Ecto neural progenitor cell (in vitro differentiated cells): ENCODE results near the gene CDH23.

Experiments
- DNase-seq: peaks from one replicate; pipeline ENCODE4 v3.0.0-alpha.2; 2018; ENCODE audit warnings: low spot score

Gene CDH23

GRCh38 chr10:71516890-71517289 lies 120.2 kb downstream of the CDH23 start:
- no peak for DNase-seq

DNA sequence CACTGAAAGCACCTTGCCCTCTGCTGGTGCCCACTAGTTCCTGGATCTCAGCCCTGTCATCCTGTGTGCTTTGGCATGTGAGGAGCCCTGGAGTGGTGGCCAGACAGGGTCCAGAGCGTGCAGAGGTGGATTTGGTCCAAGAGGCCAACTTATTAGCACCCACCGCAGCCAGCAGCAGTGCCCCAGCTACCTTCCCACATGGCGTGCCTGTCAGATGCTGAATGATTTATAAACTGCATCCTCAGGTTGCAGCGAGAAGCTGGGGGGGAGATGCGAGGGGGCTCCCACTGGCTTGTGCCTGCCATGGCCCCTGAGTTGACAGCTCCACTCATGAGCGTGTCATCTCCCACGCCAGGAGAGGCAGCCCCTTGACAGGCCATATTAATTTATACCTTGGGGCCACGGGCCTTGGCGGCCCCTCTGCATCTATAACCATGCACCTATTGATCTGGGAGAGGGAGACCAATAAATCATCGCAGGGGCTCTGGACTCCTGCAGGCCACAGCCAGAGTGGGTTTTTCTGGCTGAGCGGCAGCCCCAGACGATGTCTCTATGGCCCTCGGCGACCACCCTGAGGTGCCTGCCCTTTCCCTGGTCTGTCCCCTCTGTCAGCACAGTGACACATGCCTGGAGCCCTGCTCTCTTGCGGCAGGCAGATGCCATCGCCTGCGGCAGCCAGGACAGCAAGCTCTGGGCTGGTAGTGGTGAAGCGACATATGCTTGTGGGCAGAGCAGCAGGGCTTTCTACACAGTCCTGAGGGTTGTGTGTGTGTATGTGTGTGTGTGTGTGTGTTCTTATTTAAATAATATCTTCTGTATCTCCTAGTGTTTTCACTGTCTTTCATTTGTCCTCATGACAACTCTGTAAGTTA lies 120.8 kb downstream of the CDH23 start:
- no peak for DNase-seq

GRCh38 chr10:71520042-71520441 lies 123.3 kb downstream of the CDH23 start:
- no peak for DNase-seq

- no peak for DNase-seq
Observed at GRCh38 chr10:71521504-71522441, 125.1 kb downstream of the CDH23 start.

- DNase-seq, result no peak
Observed at GRCh38 chr10:71522442-71523144, 125.9 kb downstream of the CDH23 start.

DNA sequence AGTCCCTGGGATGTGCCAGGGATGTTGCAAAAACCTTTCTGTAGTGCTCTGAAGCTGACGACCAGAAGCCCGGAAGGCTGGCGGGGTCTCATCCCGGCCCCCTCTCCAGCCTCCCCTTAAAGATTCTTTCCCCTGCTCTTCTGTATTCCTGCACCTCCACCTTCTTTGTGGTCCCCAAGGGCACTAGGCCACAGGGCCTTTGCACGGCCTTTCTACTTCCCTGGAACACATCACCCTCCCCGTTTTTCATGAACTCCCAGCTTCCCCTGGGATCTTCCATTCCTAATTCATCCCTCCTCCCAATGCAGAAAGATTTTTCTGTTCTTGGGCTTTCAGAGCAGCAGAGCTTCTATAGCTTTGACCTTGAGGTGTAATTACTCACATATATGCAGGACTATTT lies 127.0 kb downstream of the CDH23 start:
- no peak for DNase-seq

DNA sequence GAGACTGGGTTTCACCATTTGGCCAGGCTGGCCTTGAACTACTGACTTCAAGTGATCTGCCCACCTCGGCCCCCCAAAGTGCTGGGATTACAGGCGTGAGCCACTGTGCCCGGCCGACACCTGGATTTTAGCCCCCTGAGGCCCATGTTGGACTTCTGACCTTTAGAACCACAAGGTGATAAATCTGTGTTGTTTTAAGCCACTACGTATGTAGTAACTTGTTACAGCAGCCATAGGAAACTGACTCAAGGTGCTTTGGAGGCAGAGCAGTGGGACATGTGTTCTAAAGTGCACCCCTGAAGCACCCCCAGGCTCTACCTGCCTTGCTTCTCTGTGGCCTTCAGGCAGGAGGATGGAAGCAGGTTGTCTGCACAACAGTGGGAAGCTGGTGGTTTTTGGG lies 128.4 kb downstream of the CDH23 start:
- DNase-seq, result no peak

DNA sequence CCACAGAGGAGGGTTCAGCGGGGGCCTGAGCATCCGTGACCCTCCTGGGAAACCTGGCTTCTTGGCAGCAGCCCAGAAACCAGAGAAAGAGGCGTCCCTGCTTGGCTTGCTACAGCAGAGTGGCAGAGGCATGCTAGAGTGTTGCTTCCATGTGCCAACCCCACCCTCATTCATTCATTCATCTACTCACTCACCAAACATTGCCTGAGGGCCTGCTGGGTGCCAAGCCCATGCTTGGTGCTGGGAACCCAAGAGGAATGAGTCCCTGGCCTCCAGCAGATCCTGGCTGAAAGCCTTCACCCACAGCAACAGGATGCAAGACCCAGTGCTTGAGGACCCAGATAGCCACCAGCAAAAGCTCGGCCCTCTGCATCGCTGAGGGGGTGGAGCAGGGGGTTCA lies 129.0 kb downstream of the CDH23 start:
- DNase-seq, result no peak

- DNase-seq, result no peak
Observed at GRCh38 chr10:71526653-71527052, 129.9 kb downstream of the CDH23 start.

GRCh38 chr10:71527135-71527534 lies 130.4 kb downstream of the CDH23 start:
- DNase-seq, result no peak

GRCh38 chr10:71528371-71529206 lies 131.9 kb downstream of the CDH23 start:
- peak; percentile 72 for DNase-seq

- DNase-seq, result no peak
Observed at GRCh38 chr10:71529207-71529827, 132.6 kb downstream of the CDH23 start.

GRCh38 chr10:71530781-71531180 lies 134.1 kb downstream of the CDH23 start:
- DNase-seq, result no peak

- no peak for DNase-seq
Observed at GRCh38 chr10:71531485-71532446, 135.0 kb downstream of the CDH23 start.

GRCh38 chr10:71532878-71533277 lies 136.2 kb downstream of the CDH23 start:
- no peak for DNase-seq

GRCh38 chr10:71533936-71534335 lies 137.2 kb downstream of the CDH23 start:
- no peak for DNase-seq

- no peak for DNase-seq
Observed at GRCh38 chr10:71534568-71535194, 138.0 kb downstream of the CDH23 start.

- no peak for DNase-seq
Observed at GRCh38 chr10:71536332-71536731, 139.6 kb downstream of the CDH23 start.

GRCh38 chr10:71537125-71537524 lies 140.4 kb downstream of the CDH23 start:
- DNase-seq, result no peak
